GM12878 (cell line): ENCODE measurements around the gene PSG2. TPM values are rescaled to one million over a fixed set of nuclear protein-coding genes. Genes with fewer than 3 reads are reported as not detected.

Experiments
- ATAC-seq: fragments of 200-7000 bp; cut with Tn5 transposase; 3 replicates; pipeline ENCODE4 v1.9.1; 2020; ENCODE audit warnings: mild to moderate bottlenecking, moderate library complexity
- BruUV-seq: library from RNA; stranded (reverse); fragments of 400-500 nt; replicated peaks from 2 replicates; lab custom pipeline; 2021; lab: Mats Ljungman, UMichigan
- CTCF ChIA-PET: fragments of 300-600 bp; sonication (Branson Sonifier 250); formaldehyde crosslinking; extraction: SDS; loops from one replicate; lab custom pipeline; 2021; ENCODE audit warnings: inconsistent platforms; lab: Yijun Ruan, JAX
- POLR2A ChIA-PET: fragments of 350-600 bp; formaldehyde crosslinking; extraction: SDS; loops from one replicate; lab custom pipeline; 2021; ENCODE audit warnings: inconsistent platforms; lab: Charles Lee
- RAD21 ChIA-PET: fragments of 300-600 bp; sonication (Branson Sonifier 250); formaldehyde crosslinking; loops from one replicate; lab custom pipeline; 2023; ENCODE audit warnings: antibody characterized with exemption; ENCODE audit not compliant: unreplicated experiment; lab: Charles Lee
- SMC1A ChIA-PET: fragments of 300-600 bp; sonication (Branson Sonifier 250); formaldehyde crosslinking; loops from one replicate; lab custom pipeline; 2023; ENCODE audit not compliant: unreplicated experiment, uncharacterized antibody; lab: Charles Lee
- DNase-seq: peaks from one replicate; pipeline ENCODE4 v3.0.0-alpha.2; 2011; ENCODE audit warnings: low read depth, low spot score
- FAIRE-seq: peaks from 3 replicates; lab custom pipeline; 2011; peaks lifted over from hg19 to GRCh38; lab: Jason Lieb, UNC
- H2AFZ ChIP-seq: 2 replicates; pipeline ENCODE4 v1.6.0; 2011; ENCODE audit warnings: low read depth, low read length, control low read depth; ENCODE audit not compliant: control insufficient read depth
- H3K27ac ChIP-seq: 2 replicates; pipeline ENCODE4 v1.5.1; 2011; ENCODE audit warnings: control low read depth; ENCODE audit not compliant: control insufficient read depth, insufficient read depth
- H3K27me3 ChIP-seq, 2 experiments: replicated peaks in 1 of 2; 2 replicates each; pipeline versions ENCODE4 v1.6.0 to v1.6.1; 2011; ENCODE audit warnings: low read length in 1 of 2; ENCODE audit not compliant: control insufficient read depth in 2 of 2, insufficient read depth in 2 of 2
- H3K36me3 ChIP-seq, 2 experiments: 2 replicates each; pipeline ENCODE4 v1.5.1; 2011; ENCODE audit warnings: low read length in 1 of 2; ENCODE audit not compliant: control insufficient read depth in 2 of 2, insufficient read depth in 2 of 2
- H3K4me1 ChIP-seq: 2 replicates; pipeline ENCODE4 v1.6.1; 2011; ENCODE audit warnings: mild to moderate bottlenecking, low read length, moderate library complexity, mixed read lengths; ENCODE audit not compliant: control insufficient read depth, insufficient read depth
- H3K4me2 ChIP-seq: 2 replicates; pipeline ENCODE4 v1.6.0; 2011; ENCODE audit warnings: control low read depth; ENCODE audit not compliant: control insufficient read depth, insufficient read depth
- H3K4me3 ChIP-seq: fragments of 200-600 bp; sonication (generic); 2 replicates; pipeline ENCODE4 v1.5.1; 2016
- H3K79me2 ChIP-seq: 2 replicates; pipeline ENCODE4 v1.6.0; 2011; ENCODE audit warnings: low read length; ENCODE audit not compliant: control insufficient read depth, insufficient read depth
- H3K9ac ChIP-seq: 2 replicates; pipeline ENCODE4 v1.8.0; 2011; ENCODE audit warnings: low read length, control low read depth, mixed read lengths; ENCODE audit not compliant: control insufficient read depth, insufficient read depth
- H3K9me3 ChIP-seq: replicated peaks from 3 replicates; pipeline ENCODE4 v1.5.1; 2011; ENCODE audit warnings: mild to moderate bottlenecking, low read length; ENCODE audit not compliant: control insufficient read depth, insufficient read depth
- H4K20me1 ChIP-seq: 2 replicates; pipeline ENCODE4 v1.6.0; 2011; ENCODE audit not compliant: control insufficient read depth, insufficient read depth
- CEBPB ChIP-seq, 2 experiments: fragments of 150-350 bp in 1 of 2; IDR thresholded peaks; 2 replicates each; pipeline ENCODE4 v1.6.1; 2012 to 2014; ENCODE audit warnings: low read depth in 2 of 2, low read length in 2 of 2, borderline replicate concordance in 1 of 2, inconsistent platforms in 1 of 2
- FOXK2 ChIP-seq: fragments of 450-650 bp; IDR thresholded peaks from 2 replicates; pipeline ENCODE4 v1.6.1; 2017; ENCODE audit warnings: mild to moderate bottlenecking, moderate library complexity
- MYB ChIP-seq: fragments of 150-350 bp; IDR thresholded peaks from 2 replicates; pipeline ENCODE4 v1.6.1; 2014; ENCODE audit warnings: mild to moderate bottlenecking, low read depth, low read length, borderline replicate concordance
- MYC ChIP-seq: IDR thresholded peaks from 2 replicates; pipeline ENCODE4 v1.6.1; 2011; ENCODE audit warnings: mild to moderate bottlenecking, low read length, moderate library complexity, inconsistent platforms; ENCODE audit not compliant: insufficient read depth, insufficient replicate concordance, insufficient read length, severe bottlenecking
- NFYB ChIP-seq: IDR thresholded peaks from 2 replicates; pipeline ENCODE4 v1.6.1; 2011; ENCODE audit warnings: low read depth, mild to moderate bottlenecking, low read length, improper control_type of control experiment, moderate library complexity; ENCODE audit not compliant: insufficient read depth
- PML ChIP-seq: IDR thresholded peaks from 2 replicates; pipeline ENCODE4 v1.6.1; 2012; ENCODE audit warnings: low read length, inconsistent platforms
- WGBS: methylation state at CpG from one replicate; pipeline ENCODE4 v1.1.6; 2016; ENCODE audit warnings: low lambda C conversion rate; ENCODE audit not compliant: insufficient replicate concordance, insufficient coverage; ENCODE audit errors: missing lambda C conversion rate; 5-methylcytosine and 5-hydroxymethylcytosine counted together
- in situ Hi-C: fragments of 300-500 bp; cut with MboI; formaldehyde crosslinking; loops from 9 replicates; pipeline ENCODE4 v1.14.3; 2018; ENCODE audit warnings: mixed read lengths
- intact Hi-C: fragments of 100-400 bp; cut with micrococcal nuclease; formaldehyde crosslinking; loops from one replicate; pipeline ENCODE4 v1.14.2; 2022; ENCODE audit not compliant: unreplicated experiment
- polyA plus RNA-seq, 11 experiments: library from polyadenylated mRNA; depleted of rRNA in 4 of 11; unstranded in 6 of 11; stranded (reverse) in 5 of 11; fragments of >200 nt; fragmentation: Nextera tagmentation in 4 of 11; fragmentation: Illumina TruSeq in 1 of 11; extraction: Ambion mirVana in 4 of 11; extraction: Trizol in 1 of 11; gene quantifications; 1 replicate in 1 of 11; 2 replicates in 10 of 11; pipeline versions ENCODE4 v1.2.1 to v1.2.3, GENCODE V29; 2011 to 2016; ENCODE audit warnings: inconsistent platforms in 2 of 11, missing spikeins in 2 of 11, low read depth in 1 of 11
- total RNA-seq, 4 experiments: library from RNA; depleted of rRNA in 3 of 4; stranded (reverse); fragments of >200 nt in 3 of 4; fragmentation: Illumina TruSeq in 1 of 4; extraction: Trizol in 1 of 4; gene quantifications; 2 replicates each; pipeline versions ENCODE4 v1.2.1 to v1.2.3, GENCODE V29; 2013 to 2021
- TF ChIP-seq, protein P1 (sequence below): IDR thresholded peaks from 2 replicates; pipeline ENCODE4 v1.6.1; 2012; ENCODE audit warnings: low read depth, low read length, improper control_type of control experiment

The PSG2 gene
- total and polyA plus RNA-seq, 10 of the 15 experiments (the other 5 are each of a cell fraction or from before 2014, with no cell fraction given), result not detected

DNA sequence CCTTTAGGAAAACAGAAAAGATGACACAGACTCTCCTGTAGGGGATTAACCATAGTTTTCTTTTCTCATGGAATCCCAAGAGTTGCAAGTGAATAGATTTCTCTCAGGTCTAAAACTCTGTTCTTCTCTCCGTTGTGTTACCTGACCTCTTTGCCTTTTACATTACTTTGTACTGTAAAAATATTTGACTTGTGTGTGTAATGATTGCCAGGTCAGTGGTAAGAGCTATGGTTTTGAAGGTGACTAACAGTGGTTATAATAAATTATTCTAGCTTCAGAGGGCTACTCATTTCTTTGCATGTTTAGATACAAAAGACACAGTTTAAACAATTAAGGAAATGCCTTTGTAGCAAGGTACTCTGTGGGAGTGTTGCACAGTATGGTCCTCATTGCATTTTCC, 23.0 kb upstream of the PSG2 start:
- Histone ChIP-seq H3K9ac (no peak overlapping the region), H3K79me2 (no peaks in the 10 kb centered on the region), H3K4me1 (no peaks in the 10 kb centered on the region), H3K36me3 (no peaks in the 10 kb centered on the region), H4K20me1 (no peaks in the 10 kb centered on the region), H3K4me3 (no peak overlapping the region), H3K27ac (no peak overlapping the region), H3K9me3 (no peaks in the 10 kb centered on the region; the same call in 2 of the 3 replicates), H3K27me3 (no peaks in the 10 kb centered on the region), H2AFZ (no peak overlapping the region), H3K4me2 (no peak overlapping the region)
- ATAC-seq (no peak), FAIRE-seq (no peak), DNase-seq (no peak)
- CTCF ChIA-PET, result no interaction called here
- POLR2A ChIA-PET, result no interaction called here
- no peak for TF ChIP-seq MYC
- TF ChIP-seq MYB, result no peak
- no peak for TF ChIP-seq CEBPB (IDR thresholded peaks at IDR 0.05; ENCODE audit: borderline replicate concordance in 1 of 2, low read depth in 2 of 2, low read length in 2 of 2)
- TF ChIP-seq PML, result no peak
- no peak for TF ChIP-seq FOXK2
- TF ChIP-seq NFYB, result no peak
- TF ChIP-seq, protein P1, sequence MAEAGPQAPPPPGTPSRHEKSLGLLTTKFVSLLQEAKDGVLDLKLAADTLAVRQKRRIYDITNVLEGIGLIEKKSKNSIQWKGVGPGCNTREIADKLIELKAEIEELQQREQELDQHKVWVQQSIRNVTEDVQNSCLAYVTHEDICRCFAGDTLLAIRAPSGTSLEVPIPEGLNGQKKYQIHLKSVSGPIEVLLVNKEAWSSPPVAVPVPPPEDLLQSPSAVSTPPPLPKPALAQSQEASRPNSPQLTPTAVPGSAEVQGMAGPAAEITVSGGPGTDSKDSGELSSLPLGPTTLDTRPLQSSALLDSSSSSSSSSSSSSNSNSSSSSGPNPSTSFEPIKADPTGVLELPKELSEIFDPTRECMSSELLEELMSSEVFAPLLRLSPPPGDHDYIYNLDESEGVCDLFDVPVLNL, result no peak
- 0% methylated on average over 1 of the region's 1 CpG for WGBS
- in situ Hi-C loops, result no loop called here
- SMC1A ChIA-PET, result no interaction called here
- intact Hi-C loops, result no loop called here
- RAD21 ChIA-PET, result no interaction called here
- no TSS peak for BruUV-seq
